NB4 (cell line): ENCODE measurements around the gene NDUFA6.
"Not testable (repeated sequence)": the region's sequence is repeated elsewhere in the genome, so short reads cannot be mapped to it uniquely, and the experiment has no call there.

ENCODE experiments used
- CTCF ChIP-seq: IDR thresholded peaks from one replicate; pipeline ENCODE4 v1.5.1; 2012; ENCODE audit warnings: low read depth, low read length
- MAX ChIP-seq: IDR thresholded peaks from 2 replicates; pipeline ENCODE4 v1.6.1; 2011; ENCODE audit warnings: low read depth, low read length
- MYC ChIP-seq: IDR thresholded peaks from 2 replicates; pipeline ENCODE4 v1.6.1; 2011; ENCODE audit warnings: low read depth, low read length
- POLR2A ChIP-seq: IDR thresholded peaks from 2 replicates; pipeline ENCODE4 v1.6.1; 2011; ENCODE audit warnings: mild to moderate bottlenecking; ENCODE audit not compliant: insufficient read length; ENCODE audit errors: extremely low read depth

GRCh38 chr22:42135688-42136087, 45.1 kb upstream of the NDUFA6 start:
- not testable (repeated sequence) for TF ChIP-seq POLR2A, CTCF, MAX, MYC
